AG04450 (cell line): ENCODE measurements around the gene NDUFA5. TPM values are rescaled to one million over a fixed set of nuclear protein-coding genes. Genes with fewer than 3 reads are reported as not detected.

Source experiments
- CTCF ChIA-PET: fragments of 300-600, 350-600 bp; formaldehyde crosslinking; extraction: SDS; loops from one replicate; lab custom pipeline; 2022; ENCODE audit warnings: antibody characterized with exemption, inconsistent platforms; lab: Charles Lee
- POLR2A ChIA-PET: fragments of 350-600 bp; formaldehyde crosslinking; extraction: SDS; loops from one replicate; lab custom pipeline; 2021; ENCODE audit warnings: antibody characterized with exemption, inconsistent platforms; lab: Yijun Ruan, JAX
- DNase-seq: peaks from one replicate; pipeline ENCODE4 v3.0.0-alpha.2; 2011; ENCODE audit warnings: low read depth, low spot score
- H3K27ac ChIP-seq: one replicate; pipeline ENCODE4 v1.5.1; 2012; ENCODE audit warnings: low read depth, low read length, control low read depth
- H3K27me3 ChIP-seq: one replicate; pipeline ENCODE4 v1.6.0; 2012; ENCODE audit warnings: low read length; ENCODE audit not compliant: control insufficient read depth, insufficient read depth
- H3K4me3 ChIP-seq: 2 replicates; pipeline ENCODE4 v1.5.1; 2011; ENCODE audit warnings: mild to moderate bottlenecking, low read depth, low read length, control low read depth
- H3K9me3 ChIP-seq: 2 replicates; pipeline ENCODE4 v1.5.1; 2012; ENCODE audit warnings: low read length; ENCODE audit not compliant: control insufficient read depth, insufficient read depth
- polyA plus RNA-seq: library from polyadenylated mRNA; depleted of rRNA; stranded (reverse); fragments of >200 nt; gene quantifications from 2 replicates; pipeline ENCODE4 v1.2.3, GENCODE V29; 2011
- TF ChIP-seq, protein P1 (sequence below): IDR thresholded peaks from 2 replicates; pipeline ENCODE4 v1.5.1; 2011; ENCODE audit warnings: low read depth, low read length, control low read depth, inconsistent platforms

NDUFA5 gene
- polyA plus RNA-seq, 1 experiment: 39.8 TPM

DNA sequence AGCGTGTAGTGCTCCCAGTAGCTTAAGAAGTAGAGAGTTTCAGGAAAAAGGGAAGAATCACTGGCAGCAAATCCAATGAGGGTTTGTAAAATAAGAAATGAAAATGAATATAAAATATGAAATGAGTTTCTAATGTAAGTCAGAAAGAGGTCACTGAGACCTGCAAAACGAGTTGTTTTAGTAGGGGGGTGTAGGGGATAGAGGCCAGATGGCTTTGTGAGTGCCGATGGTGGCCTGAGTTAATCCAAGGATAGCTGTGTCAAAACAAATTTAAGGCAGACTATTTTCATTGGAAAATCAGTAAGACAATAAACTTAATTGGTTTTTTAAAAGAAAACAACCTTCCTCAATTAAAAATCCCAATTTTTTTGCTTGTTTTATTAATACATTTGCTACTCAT is 43.3 kb upstream of the NDUFA5 start:
- DNase-seq: no peak
- no peak overlapping the region for H3K4me3 ChIP-seq
- ChIA-PET CTCF (no interaction called here), POLR2A (no interaction called here)
- H3K27me3 ChIP-seq: no peaks in the 10 kb centered on the region
- H3K27ac ChIP-seq: no peak overlapping the region
- no peaks in the 10 kb centered on the region for H3K9me3 ChIP-seq
- TF ChIP-seq, protein P1, sequence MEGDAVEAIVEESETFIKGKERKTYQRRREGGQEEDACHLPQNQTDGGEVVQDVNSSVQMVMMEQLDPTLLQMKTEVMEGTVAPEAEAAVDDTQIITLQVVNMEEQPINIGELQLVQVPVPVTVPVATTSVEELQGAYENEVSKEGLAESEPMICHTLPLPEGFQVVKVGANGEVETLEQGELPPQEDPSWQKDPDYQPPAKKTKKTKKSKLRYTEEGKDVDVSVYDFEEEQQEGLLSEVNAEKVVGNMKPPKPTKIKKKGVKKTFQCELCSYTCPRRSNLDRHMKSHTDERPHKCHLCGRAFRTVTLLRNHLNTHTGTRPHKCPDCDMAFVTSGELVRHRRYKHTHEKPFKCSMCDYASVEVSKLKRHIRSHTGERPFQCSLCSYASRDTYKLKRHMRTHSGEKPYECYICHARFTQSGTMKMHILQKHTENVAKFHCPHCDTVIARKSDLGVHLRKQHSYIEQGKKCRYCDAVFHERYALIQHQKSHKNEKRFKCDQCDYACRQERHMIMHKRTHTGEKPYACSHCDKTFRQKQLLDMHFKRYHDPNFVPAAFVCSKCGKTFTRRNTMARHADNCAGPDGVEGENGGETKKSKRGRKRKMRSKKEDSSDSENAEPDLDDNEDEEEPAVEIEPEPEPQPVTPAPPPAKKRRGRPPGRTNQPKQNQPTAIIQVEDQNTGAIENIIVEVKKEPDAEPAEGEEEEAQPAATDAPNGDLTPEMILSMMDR: no peak

- no peaks in the 10 kb centered on the region for H3K9me3 ChIP-seq
- H3K27ac ChIP-seq: no peak overlapping the region
- POLR2A ChIA-PET: no interaction called here
- CTCF ChIA-PET: interaction anchor here (1.3 kb wide), 1 partner anchor 265 kb away, joined by 3 read pairs; no protein-coding TSS in a partner anchor
- H3K27me3 ChIP-seq: no peaks in the 10 kb centered on the region
- no peak for DNase-seq
- TF ChIP-seq, protein P1: no peak
- no peak overlapping the region for H3K4me3 ChIP-seq
Measured at GRCh38 chr7:123599766-123600165, 42.1 kb upstream of the NDUFA5 start.

- Histone ChIP-seq H3K4me3 (no peak overlapping the region), H3K27ac (no peak overlapping the region), H3K27me3 (no peaks in the 10 kb centered on the region), H3K9me3 (no peaks in the 10 kb centered on the region)
- POLR2A ChIA-PET: no interaction called here
- TF ChIP-seq, protein P1: no peak
- no peak for DNase-seq
- CTCF ChIA-PET: no interaction called here
Measured at GRCh38 chr7:123598657-123599056, 41.0 kb upstream of the NDUFA5 start.

GRCh38 chr7:123594813-123595241 is 37.2 kb upstream of the NDUFA5 start:
- DNase-seq: no peak
- CTCF ChIA-PET: interaction anchor here (0.5 to 1.0 kb wide), 3 partner anchors 14 to 101 kb away, joined by 3 to 7 read pairs (median 3); no protein-coding TSS in a partner anchor
- TF ChIP-seq, protein P1: no peak
- no peaks in the 10 kb centered on the region for H3K27me3 ChIP-seq
- H3K27ac ChIP-seq: no peak overlapping the region
- no peak overlapping the region for H3K4me3 ChIP-seq
- POLR2A ChIA-PET: no interaction called here
- H3K9me3 ChIP-seq: no peaks in the 10 kb centered on the region

DNA sequence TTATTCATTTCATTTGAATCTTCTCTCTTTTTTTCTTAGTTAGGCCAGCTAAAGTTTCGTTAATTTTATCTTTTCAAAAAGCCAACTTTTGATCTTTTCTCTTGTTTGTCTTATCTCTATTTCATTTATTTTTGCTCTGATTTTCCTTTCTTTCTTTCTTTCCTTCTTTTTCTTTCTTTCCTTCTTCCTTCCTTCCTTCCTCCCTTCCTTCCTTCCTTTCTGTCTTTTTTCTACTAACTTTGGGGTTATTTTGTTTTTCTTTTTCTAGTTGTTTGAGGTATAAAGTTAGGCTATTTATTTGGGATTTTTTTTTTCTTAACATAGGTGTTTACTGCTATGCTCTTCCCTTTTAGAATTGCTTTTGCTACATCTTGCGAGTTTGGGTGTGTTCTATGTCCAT is 30.8 kb upstream of the NDUFA5 start:
- no peaks in the 10 kb centered on the region for H3K27me3 ChIP-seq
- ChIA-PET CTCF (no interaction called here), POLR2A (no interaction called here)
- H3K4me3 ChIP-seq: no peak overlapping the region
- no peaks in the 10 kb centered on the region for H3K9me3 ChIP-seq
- TF ChIP-seq, protein P1: no peak
- H3K27ac ChIP-seq: no peak overlapping the region
- DNase-seq: no peak
